ENCODE measurements around the gene U2SURP.

- TF ChIP-seq CTCF (IDR thresholded peaks at IDR 0.05) (no peak), POLR2A (IDR thresholded peaks at IDR 0.05) (no peak), EP300 (IDR thresholded peaks at IDR 0.05) (no peak)
Observed at GRCh38 chr3:143002083-143002712, 828 bp downstream of the U2SURP start.
